HG02938 (cell line): ENCODE measurements around the gene DUSP11.
A peak's percentile ranks its signal among the peaks of the same experiment; 100 is the strongest.
"Not testable (repeated sequence)": the region's sequence is repeated elsewhere in the genome, so short reads cannot be mapped to it uniquely, and the experiment has no call there.

Experiments
- ATAC-seq: cut with Tn5 transposase; IDR thresholded peaks from one replicate; pipeline ENCODE4 v1.9.1; 2021; ENCODE audit warnings: mild to moderate bottlenecking, moderate library complexity; ENCODE audit not compliant: unreplicated experiment

Gene DUSP11

GRCh38 chr2:73776381-73776780 is 3.5 kb downstream of the DUSP11 start:
- no peak for ATAC-seq

DNA sequence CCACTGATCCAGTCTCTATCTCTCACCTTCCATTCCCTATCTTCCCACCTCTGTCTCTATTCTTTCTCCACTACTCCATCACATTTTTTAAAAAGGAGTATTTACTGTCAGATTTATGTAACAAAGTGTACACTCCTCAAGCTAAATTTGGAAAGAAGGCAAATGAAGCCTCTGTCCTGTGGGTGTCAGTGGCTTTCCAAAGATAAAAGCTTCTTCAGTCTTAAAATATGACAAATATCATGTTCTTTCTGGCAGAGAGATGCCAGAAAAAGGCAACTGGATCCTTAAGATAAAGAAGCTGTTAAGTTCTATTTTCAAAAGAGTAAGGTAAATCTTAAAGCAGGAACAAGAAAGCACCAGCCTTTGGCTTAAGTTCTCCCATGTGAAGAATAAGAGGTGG is 7.1 kb downstream of the DUSP11 start:
- ATAC-seq: no peak

GRCh38 chr2:73770725-73771124 is 9.2 kb downstream of the DUSP11 start:
- no peak for ATAC-seq

DNA sequence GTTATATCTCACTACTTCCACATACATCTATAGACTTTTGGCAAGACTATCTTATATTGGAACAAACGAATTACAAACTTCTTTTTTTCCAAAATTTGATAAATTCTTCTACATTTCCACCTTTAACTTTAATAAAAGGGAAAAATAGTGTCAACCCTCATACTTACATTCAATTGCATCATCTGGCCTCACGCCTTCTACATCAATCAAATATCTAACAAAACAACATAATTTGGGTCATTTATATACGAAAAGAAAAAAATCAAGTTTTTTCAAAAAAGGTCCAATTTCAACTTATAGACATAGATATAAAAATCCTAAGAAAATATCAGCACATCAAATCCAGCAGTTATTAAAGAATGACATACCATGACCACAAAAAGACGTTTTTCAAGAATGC is 12.9 kb downstream of the DUSP11 start:
- ATAC-seq: no peak

DNA sequence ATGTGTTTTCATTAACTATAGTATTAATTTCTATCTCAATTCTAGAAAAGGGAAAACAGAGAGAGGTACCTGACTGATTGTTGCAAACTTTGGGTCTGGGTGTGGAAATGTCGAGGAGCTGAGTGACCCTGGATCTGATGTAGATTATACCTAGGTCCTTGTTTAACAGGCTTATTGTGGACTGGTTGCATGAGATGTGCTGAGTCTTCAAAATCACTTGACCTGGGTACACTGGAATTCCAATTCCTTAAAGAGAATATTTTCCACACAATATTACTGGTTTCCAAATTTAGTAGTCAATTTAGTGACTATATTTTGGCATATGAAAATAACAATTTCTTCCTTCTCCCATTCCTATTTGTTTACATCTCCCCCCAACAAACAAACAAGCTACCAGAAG is 13.6 kb downstream of the DUSP11 start:
- no peak for ATAC-seq

DNA sequence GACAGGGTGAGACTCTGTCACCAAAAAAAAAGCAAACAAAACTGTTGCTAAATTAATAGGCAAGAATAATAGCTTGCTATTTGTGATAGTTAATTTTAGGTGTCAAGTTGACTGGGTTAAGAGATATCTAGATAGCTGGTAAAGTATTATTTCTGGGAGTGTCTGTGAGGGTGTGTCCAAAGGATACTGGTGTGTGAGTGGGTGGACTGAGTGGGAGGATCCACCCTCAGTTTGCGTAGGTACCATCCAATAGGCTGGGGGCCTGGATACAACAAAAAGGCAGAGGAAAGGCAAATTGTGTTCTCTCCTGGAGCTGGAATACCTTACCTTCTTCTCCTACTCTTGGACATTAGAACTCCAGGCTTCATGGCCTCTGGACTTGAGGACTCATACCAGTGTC is 15.0 kb downstream of the DUSP11 start:
- ATAC-seq: no peak

GRCh38 chr2:73762571-73762970 is 17.3 kb downstream of the DUSP11 start:
- ATAC-seq: no peak

- ATAC-seq: no peak
Observed at GRCh38 chr2:73759904-73760303, 20.0 kb downstream of the DUSP11 start.

DNA sequence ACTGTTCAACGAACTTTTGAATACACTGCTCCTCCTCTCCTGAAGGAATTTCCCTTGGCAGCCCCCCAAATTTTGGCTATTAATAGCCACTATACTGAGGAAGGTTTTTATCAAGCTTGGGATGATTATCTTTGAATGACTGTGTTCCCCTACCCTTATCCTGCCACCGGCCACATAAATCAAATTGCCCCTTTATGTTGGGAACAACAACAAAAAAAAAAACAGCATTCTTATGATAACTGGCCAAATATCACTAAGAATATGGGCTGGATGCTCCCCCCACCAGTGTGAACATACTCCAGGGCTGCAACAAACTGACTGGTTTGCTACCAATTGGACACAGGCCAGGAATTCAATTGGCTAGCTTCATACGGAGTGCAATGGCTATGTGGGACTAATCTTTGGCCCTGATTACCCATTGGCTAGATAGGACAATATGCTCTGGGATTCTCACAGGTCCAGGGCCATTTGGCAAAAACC is 20.6 kb downstream of the DUSP11 start:
- no peak for ATAC-seq

GRCh38 chr2:73754332-73754731 is 25.6 kb downstream of the DUSP11 start:
- not testable (repeated sequence) for ATAC-seq

DNA sequence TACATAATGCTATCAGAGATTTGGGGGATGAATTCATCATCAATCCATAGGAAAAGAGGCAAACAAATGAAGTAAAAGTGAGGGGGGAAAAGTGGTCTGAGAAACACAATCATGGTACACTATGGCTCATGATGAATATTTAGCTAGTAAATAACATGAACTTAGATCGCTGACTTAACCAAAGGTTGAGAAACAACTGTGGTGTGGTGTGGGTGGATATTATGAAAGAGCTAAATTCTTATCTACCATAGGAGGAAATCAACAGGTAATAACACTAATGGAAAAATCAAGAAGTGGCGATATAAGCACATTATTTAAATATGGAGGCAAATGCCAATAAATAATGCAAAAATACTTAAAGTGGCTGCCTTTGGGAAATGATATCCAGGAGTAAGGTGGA is 30.6 kb downstream of the DUSP11 start:
- no peak for ATAC-seq

DNA sequence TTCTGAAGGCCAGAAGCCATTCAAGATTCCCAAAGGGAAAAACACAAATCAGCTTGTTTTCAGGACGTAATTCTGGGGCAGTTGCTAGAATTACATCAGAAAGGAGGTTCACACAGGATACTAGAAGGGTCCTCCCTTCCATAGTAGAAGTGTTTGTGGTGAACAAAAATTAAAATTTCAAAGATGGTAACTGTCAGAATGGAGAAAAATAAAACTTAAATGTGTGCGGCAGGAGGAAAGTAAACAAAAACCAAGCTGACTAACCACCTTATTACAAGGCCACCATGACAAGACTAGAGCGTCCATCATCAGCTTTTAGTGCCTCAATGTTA is 33.1 kb downstream of the DUSP11 start:
- ATAC-seq: no peak

DNA sequence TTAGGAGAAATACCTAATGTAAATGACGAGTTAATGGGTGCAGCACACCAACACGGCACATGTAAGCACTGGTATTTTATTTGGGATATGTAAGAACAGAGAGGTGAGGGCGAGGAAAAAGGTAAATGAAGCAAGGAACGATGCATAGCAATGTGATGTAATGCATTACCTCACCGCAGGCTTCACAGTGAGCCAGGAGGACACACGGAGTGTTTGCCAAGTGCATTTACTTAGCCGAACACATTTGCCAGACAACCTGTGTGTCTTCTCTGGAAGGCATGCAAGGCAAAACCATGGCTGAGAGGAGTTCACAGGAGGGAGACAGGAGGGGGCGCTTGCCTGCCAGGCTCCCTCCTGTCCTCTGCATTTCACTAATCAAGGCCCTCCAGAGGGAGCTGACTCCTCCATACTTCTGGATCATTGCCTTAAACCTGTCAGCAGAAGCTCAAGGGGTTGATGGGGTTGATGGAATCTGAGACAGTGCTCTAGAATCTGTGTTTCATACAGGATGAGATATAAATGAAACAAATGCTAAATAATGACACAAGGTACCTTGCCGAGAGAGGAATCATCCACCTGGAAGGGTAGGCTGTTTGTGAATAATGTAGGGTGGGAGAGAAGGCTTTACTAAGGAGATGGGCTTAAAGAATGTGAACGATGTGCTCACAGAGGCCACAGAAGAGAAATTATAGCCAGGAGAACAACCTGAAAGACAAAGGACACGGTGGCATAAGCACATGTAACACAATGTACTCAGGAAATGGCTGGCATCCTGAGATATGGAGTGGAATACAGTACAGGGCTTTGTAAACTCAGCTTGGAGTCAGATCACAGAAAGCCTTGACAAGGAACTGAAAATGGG is 33.7 kb downstream of the DUSP11 start:
- no peak for ATAC-seq

- ATAC-seq: no peak
Observed at GRCh38 chr2:73740767-73741166, 39.1 kb downstream of the DUSP11 start.

- no peak for ATAC-seq
Observed at GRCh38 chr2:73739101-73739500, 40.8 kb downstream of the DUSP11 start.

DNA sequence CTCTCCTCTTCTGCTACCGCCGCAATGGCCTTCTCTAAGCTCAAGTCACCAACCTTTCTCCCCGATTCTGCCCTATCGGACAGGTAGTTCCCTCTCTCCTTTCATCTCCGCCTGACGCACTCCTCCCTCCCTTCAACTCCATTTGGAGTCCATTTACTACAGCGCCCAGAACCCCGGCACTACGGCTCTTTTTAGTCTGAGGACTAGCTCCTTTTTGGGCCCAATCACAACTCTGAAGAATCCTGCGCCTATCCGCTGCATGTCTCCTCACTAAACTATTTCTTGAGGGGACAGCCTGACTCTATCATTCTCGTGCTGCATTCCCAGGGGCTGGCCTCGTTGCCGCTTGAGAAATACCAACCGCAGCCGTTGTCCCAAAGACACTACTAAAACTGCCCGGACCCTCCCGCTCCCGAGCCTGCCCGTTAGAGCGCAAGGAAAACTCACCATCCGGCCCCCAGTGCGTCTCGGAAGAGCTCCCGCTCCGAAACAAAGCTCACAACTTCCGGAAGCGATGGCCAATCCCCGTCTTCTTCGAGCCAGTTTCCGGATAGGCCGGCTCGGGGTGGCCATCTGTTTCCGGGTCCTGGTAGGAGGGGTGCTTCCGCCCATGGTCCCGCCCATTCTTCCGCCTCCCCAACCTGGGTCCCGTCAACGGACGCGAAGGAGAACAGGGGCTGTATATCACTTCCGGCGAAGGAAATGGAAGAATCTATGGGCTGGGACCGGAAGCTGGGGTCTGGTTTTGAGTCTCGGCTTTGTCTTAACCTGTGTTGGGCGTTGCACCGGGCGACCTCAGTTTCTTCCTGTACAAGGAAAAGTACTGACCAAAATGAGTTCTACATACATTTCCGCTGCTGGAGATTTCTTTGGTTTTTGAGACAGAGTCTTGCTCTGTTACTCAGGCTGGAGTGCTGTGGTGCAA is 42.8 kb downstream of the DUSP11 start, which contains the start of gene TPRKB:
TPRKB (minus strand) TSS at position 491 of the 925 bp plus-strand sequence. CDS start 2,776 bp downstream, outside the sequence.
- peak; percentile 96 for ATAC-seq

DNA sequence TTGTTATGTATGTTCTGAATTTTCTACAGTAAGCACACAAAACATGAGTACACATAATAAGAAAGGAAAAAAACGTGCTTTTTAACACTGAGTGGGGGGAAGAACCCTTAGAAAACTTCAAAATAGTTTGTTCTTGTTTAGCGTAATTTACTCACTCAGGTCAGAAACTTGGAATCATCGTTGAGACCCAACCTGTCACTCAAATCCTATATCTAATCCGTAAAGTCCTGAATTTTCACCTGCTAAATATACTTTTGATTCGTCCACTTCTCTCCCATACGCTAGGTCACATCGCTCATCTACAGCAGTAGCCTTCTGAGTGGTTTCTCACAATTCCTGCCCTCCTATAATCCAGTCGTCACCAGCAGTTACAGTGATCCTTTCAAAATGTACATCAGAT is 43.5 kb downstream of the DUSP11 start:
- ATAC-seq: no peak

DNA sequence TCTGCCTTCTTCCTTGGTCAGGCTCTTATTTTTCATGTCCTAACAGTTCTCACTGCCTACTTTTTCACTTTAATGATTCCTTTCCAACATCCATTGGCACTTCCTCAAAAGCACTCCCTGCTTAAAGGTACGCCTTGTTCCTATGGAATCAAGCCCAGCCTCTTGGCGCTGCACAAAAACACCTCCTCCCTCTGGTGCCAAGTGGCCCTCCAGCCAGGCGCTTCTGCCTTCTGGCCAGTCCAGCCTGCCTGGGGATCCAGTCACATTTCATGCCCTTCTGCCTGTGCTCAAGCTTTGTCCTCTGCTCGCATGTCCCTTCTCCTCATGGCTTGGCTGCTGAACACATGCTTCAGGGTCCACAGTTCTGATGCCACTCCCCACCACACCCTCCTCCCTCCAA is 49.1 kb downstream of the DUSP11 start:
- no peak for ATAC-seq

- ATAC-seq: no peak
Observed at GRCh38 chr2:73728711-73729110, 51.2 kb downstream of the DUSP11 start.

- no peak for ATAC-seq
Observed at GRCh38 chr2:73728043-73728442, 51.9 kb downstream of the DUSP11 start.

GRCh38 chr2:73726657-73727056 is 53.2 kb downstream of the DUSP11 start:
- ATAC-seq: not testable (repeated sequence)
